HFFc6 (cell line): ENCODE results near the gene BLCAP. TPM values are rescaled to one million over a fixed set of nuclear protein-coding genes. Genes with fewer than 3 reads are reported as not detected.
"Not testable (repeated sequence)": the region's sequence is repeated elsewhere in the genome, so short reads cannot be mapped to it uniquely, and the experiment has no call there.

Experiments
- DNase-seq: peaks from one replicate; pipeline ENCODE4 v3.0.0-alpha.2; 2018
- H3K27ac Mint-ChIP-seq: 2 replicates; pipeline ENCODE4 v1.8.0; 2020; ENCODE audit warnings: mild to moderate bottlenecking, mixed read lengths
- H3K27me3 Mint-ChIP-seq: 2 replicates; pipeline ENCODE4 v1.8.0; 2021; ENCODE audit warnings: mild to moderate bottlenecking, moderate library complexity, mixed read lengths; ENCODE audit not compliant: insufficient read depth
- H3K36me3 Mint-ChIP-seq: 2 replicates; pipeline ENCODE4 v1.8.0; 2021; ENCODE audit warnings: low read depth, mixed read lengths
- H3K4me1 Mint-ChIP-seq: 2 replicates; pipeline ENCODE4 v1.8.0; 2020; ENCODE audit warnings: low read depth, mixed read lengths
- H3K4me3 Mint-ChIP-seq: 2 replicates; pipeline ENCODE4 v1.8.0; 2020; ENCODE audit warnings: mild to moderate bottlenecking, moderate library complexity, mixed read lengths
- H3K9me3 Mint-ChIP-seq: 2 replicates; pipeline ENCODE4 v1.8.0; 2020; ENCODE audit warnings: mild to moderate bottlenecking, mixed read lengths
- long read RNA-seq: library from polyadenylated mRNA; unstranded; transcript quantifications from one replicate; pipeline ENCODE4 v2.0.0, GENCODE V29; 2019
- total RNA-seq, 6 experiments: library from RNA; stranded (reverse); fragmentation: NEBNext Ultra II Directional; extraction: Animal tissue kit (Norgen Biotek cat#: 25700); gene quantifications; 2 replicates in 1 of 6; 3 replicates in 5 of 6; pipeline ENCODE4 v1.2.3, GENCODE V29; 2021
- TF ChIP-seq, protein P1 (sequence below): fragments of 200-600 bp; sonication (generic); IDR thresholded peaks from 2 replicates; pipeline ENCODE4 v1.5.0; 2021; ENCODE audit warnings: antibody characterized with exemption, mild to moderate bottlenecking

BLCAP gene, protein sequence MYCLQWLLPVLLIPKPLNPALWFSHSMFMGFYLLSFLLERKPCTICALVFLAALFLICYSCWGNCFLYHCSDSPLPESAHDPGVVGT
- total RNA-seq: 100 to 1,000 TPM in 2 of 6 experiments, 10 to 100 TPM in 4; 83.7 to 110 (median 97.3) TPM
- long read RNA-seq, transcript BLCAP-215 (2 exons, 2,017 nt): major isoform, 147 of 174 reads
- long read RNA-seq, partial matches to known transcripts: 0 of 174 reads
- long read RNA-seq, other reads (novel, unspliced or antisense): 27 of 174 reads

DNA sequence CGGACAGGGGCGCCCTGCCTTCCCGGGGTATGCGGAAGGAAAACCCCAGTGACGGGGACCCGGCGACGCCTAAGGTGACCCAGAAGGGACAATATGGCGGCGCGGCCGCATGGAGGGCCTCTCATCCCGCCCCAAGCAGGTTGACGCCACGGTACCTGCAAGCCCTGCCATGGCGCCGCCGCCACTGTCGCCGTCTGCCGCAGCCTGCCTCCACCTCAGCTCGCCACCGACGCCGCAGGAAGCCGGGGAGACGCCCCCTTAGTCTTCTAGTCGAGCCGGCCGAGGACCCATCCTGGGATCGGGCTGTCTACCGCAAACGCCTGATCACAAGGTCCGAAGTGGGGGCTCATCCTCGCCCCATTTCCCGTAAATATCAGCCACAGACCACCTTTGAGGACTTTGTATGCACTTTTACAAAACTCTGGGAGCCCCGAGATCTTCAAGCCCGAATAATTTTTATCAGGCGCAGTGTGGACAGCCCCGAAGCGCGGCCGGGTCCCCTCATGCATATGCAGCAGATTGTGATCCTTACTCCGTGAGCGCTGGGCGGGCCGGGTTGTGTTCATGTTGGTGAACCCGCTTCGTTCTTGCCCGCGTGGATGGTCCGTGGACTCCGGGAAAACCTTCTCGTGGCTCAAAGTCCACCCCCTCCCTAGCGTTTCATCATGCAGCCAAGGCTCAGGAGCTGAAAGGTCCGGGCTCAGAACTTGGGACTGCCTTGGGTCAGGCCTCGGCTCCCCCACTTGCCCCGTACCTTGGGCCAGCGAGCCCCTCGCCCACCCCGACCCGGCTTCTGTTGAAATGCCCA lies at the start of gene BLCAP:
TSS of gene BLCAP (minus strand) at position 239 of the 808 bp plus-strand sequence. CDS start 8,702 bp downstream, outside the sequence.
- H3K9me3 Mint-ChIP-seq: no peaks in the 10 kb centered on the region
- peak; percentile 83 for DNase-seq
- TF ChIP-seq, protein P1, sequence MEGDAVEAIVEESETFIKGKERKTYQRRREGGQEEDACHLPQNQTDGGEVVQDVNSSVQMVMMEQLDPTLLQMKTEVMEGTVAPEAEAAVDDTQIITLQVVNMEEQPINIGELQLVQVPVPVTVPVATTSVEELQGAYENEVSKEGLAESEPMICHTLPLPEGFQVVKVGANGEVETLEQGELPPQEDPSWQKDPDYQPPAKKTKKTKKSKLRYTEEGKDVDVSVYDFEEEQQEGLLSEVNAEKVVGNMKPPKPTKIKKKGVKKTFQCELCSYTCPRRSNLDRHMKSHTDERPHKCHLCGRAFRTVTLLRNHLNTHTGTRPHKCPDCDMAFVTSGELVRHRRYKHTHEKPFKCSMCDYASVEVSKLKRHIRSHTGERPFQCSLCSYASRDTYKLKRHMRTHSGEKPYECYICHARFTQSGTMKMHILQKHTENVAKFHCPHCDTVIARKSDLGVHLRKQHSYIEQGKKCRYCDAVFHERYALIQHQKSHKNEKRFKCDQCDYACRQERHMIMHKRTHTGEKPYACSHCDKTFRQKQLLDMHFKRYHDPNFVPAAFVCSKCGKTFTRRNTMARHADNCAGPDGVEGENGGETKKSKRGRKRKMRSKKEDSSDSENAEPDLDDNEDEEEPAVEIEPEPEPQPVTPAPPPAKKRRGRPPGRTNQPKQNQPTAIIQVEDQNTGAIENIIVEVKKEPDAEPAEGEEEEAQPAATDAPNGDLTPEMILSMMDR: no peak
- peaks cover 10% of the 10 kb centered on the region for H3K36me3 Mint-ChIP-seq
- peaks cover 10% of the 10 kb centered on the region for H3K27me3 Mint-ChIP-seq
- peaks cover 46% of the 10 kb centered on the region for H3K4me1 Mint-ChIP-seq
- peak within 1 kb of the TSS; percentile 88 for H3K4me3 Mint-ChIP-seq
- H3K27ac Mint-ChIP-seq: peak within 1 kb of the TSS; percentile 99

DNA sequence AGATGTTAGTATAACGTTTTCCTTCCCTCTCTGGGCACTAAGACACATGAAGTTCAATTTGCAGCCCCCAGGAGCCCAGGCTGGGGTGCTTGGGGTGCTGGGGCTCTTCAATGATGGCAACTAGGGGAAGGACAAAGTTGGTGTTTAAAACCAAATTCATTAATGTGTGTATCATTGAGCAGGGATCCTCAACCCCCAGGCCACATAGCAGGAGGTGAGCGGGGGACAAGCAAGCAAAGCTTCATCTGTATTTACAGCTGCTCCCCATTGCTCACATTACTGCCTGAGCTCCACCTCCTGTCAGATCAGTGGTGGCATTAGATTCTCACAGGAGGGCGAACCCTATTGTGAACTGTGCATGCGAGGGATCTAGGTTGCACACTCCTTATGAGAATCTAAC lies 49.8 kb upstream of the BLCAP start:
- H3K4me3 Mint-ChIP-seq, H3K27ac Mint-ChIP-seq, H3K9me3 Mint-ChIP-seq, H3K36me3 Mint-ChIP-seq, DNase-seq, H3K4me1 Mint-ChIP-seq: not testable (repeated sequence)
- H3K27me3 Mint-ChIP-seq: peaks cover 44% of the 10 kb centered on the region

DNA sequence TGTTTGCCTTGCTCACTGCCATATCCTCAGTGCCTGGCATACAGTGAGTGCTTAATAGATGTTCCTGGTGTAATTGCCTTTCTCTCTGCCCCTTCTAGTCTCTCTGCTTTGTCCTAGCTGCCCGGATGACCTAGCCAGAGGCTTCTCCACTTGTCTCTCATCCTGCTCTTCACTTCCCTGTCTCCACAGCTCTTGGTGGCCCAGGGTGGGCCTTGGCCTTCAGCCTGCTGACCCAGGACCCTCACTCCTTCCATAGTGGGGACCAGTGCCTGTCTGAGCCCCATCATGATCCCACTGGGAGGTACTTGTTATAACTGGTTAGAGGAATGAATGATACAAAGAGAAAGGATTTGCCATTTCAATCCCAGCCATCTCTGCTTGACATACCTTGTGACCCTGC lies 49.2 kb upstream of the BLCAP start:
- H3K4me3 Mint-ChIP-seq: no peak overlapping the region
- H3K36me3 Mint-ChIP-seq: no peaks in the 10 kb centered on the region
- H3K4me1 Mint-ChIP-seq: no peaks in the 10 kb centered on the region
- no peak overlapping the region for H3K27ac Mint-ChIP-seq
- no peaks in the 10 kb centered on the region for H3K9me3 Mint-ChIP-seq
- no peak for DNase-seq
- H3K27me3 Mint-ChIP-seq: peaks cover 42% of the 10 kb centered on the region
- TF ChIP-seq, protein P1: no peak

DNA sequence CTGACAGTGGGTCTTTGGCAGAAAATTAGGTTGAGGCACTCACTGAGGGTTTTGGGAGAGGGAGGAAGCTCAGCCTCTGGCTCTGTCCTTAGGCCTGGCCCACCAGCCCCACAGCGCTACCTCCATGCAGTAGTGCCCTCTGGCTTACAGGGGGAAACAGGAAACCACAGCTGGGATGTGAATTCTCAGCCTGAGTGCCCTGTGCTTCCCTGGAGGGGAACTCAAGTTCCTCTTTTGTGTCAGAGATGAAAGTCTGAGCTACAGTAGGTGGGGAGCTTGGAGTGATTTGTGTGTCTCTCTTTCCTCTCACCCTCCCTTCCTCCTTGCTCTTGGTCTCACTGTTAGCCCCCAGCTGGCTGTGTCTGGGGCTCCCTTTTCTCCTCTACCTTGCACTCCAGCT lies 48.2 kb upstream of the BLCAP start:
- Mint-ChIP-seq H3K4me3 (no peak overlapping the region), H3K9me3 (no peaks in the 10 kb centered on the region), H3K4me1 (no peaks in the 10 kb centered on the region), H3K27ac (no peak overlapping the region), H3K36me3 (no peaks in the 10 kb centered on the region), H3K27me3 (peaks cover 44% of the 10 kb centered on the region)
- TF ChIP-seq, protein P1: no peak
- no peak for DNase-seq

DNA sequence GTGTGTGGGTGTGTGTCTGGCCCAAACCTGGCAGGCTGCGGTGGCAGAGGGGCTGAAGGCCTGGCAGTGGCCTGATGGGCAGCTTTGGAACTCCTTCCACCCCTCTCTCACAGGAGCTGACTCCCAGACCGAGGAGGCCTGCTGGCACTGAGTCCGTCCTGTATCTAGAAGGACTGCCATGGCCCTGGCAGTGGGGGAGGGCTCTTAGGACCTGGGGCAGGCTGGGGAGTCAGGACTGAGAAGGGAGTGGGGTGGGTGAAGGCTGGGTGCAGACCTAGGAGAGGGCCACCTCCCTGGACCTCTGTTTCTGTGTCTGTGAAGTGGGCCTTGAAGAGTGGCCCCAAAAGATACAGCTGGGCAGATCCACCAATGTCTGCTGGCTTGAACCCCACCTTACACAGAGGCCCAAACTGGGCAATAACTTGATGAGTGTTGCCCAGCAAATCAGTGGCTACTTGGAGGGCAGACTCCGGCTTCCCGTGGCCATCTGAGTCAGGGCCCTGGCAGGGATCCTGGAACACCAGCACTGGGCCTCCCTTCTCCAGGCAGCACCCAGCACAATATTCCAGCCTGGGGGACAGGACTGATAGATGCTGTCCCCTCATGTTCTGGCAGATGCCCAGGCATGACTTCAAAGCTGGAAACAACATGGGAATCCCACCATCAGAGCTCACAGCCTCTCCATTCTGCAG lies 46.7 kb upstream of the BLCAP start:
- TF ChIP-seq, protein P1: no peak
- DNase-seq: peak; percentile 9
- Mint-ChIP-seq H3K4me3 (no peak overlapping the region), H3K4me1 (no peaks in the 10 kb centered on the region), H3K27ac (no peak overlapping the region), H3K27me3 (peaks cover 38% of the 10 kb centered on the region), H3K36me3 (no peaks in the 10 kb centered on the region), H3K9me3 (no peaks in the 10 kb centered on the region)
